Common myeloid progenitor, CD34-positive (primary cell): ENCODE data around the gene CCDC69.
"Not testable (repeated sequence)": the region's sequence is repeated elsewhere in the genome, so short reads cannot be mapped to it uniquely, and the experiment has no call there.

Source experiments
- CTCF ChIA-PET: fragments of 350-600 bp; sonication (Branson Sonifier 250); formaldehyde crosslinking; loops from one replicate; lab custom pipeline; 2021; ENCODE audit warnings: antibody characterized with exemption; lab: Charles Lee
- POLR2A ChIA-PET: fragments of 350-600 bp; sonication (Branson Sonifier 250); formaldehyde crosslinking; loops from one replicate; lab custom pipeline; 2021; ENCODE audit warnings: antibody characterized with exemption; lab: Charles Lee
- DNase-seq, 3 donors: peaks; one replicate each; pipeline versions ENCODE4 v3.0.0 to v3.0.0-alpha.2; 2013
- H3K27ac ChIP-seq, 2 experiments: 1 replicate in 1 of 2; 2 replicates in 1 of 2; pipeline ENCODE4 v1.7.0; 2013; ENCODE audit warnings: inconsistent platforms in 2 of 2, low read length in 2 of 2, mild to moderate bottlenecking in 2 of 2, low read depth in 1 of 2, moderate library complexity in 1 of 2; ENCODE audit not compliant: severe bottlenecking in 2 of 2, insufficient read depth in 1 of 2, poor library complexity in 1 of 2
- H3K27me3 ChIP-seq, 5 experiments: replicated peaks in 2 of 5; 1 replicate in 3 of 5; 2 replicates in 2 of 5; pipeline versions ENCODE4 v1.6.1 to v1.7.0; 2013; ENCODE audit warnings: low read length in 4 of 5, mild to moderate bottlenecking in 2 of 5, moderate library complexity in 2 of 5, inconsistent platforms in 1 of 5; ENCODE audit not compliant: insufficient read depth in 5 of 5, control insufficient read depth in 4 of 5
- H3K36me3 ChIP-seq, 4 experiments: 1 replicate in 2 of 4; 2 replicates in 2 of 4; pipeline versions ENCODE4 v1.6.1 to v1.7.0; 2013; ENCODE audit warnings: low read length in 3 of 4, control low read depth in 1 of 4, mild to moderate bottlenecking in 1 of 4; ENCODE audit not compliant: control insufficient read depth in 4 of 4, insufficient read depth in 4 of 4
- H3K4me1 ChIP-seq, 4 experiments: 1 replicate in 3 of 4; 2 replicates in 1 of 4; pipeline versions ENCODE4 v1.6.1 to v1.7.1; 2013; ENCODE audit warnings: low read length in 3 of 4, mild to moderate bottlenecking in 3 of 4, control low read depth in 1 of 4, inconsistent platforms in 1 of 4, moderate library complexity in 1 of 4; ENCODE audit not compliant: control insufficient read depth in 4 of 4, insufficient read depth in 4 of 4; ENCODE audit errors: control extremely low read depth in 1 of 4
- H3K4me3 ChIP-seq, 7 experiments: 1 replicate in 4 of 7; 2 replicates in 3 of 7; pipeline versions ENCODE4 v1.5.1 to v1.7.0; 2013; ENCODE audit warnings: mild to moderate bottlenecking in 7 of 7, low read length in 6 of 7, moderate library complexity in 6 of 7, inconsistent platforms in 2 of 7, low read depth in 2 of 7, control low read depth in 1 of 7; ENCODE audit not compliant: insufficient read depth in 4 of 7, control insufficient read depth in 1 of 7; ENCODE audit errors: extremely low read depth in 1 of 7
- H3K9me3 ChIP-seq, 5 experiments: 1 replicate in 4 of 5; 2 replicates in 1 of 5; pipeline versions ENCODE4 v1.6.1 to v1.7.1; 2013; ENCODE audit warnings: low read length in 4 of 5, mild to moderate bottlenecking in 2 of 5, inconsistent platforms in 1 of 5, low read depth in 1 of 5, moderate library complexity in 1 of 5; ENCODE audit not compliant: control insufficient read depth in 4 of 5, insufficient read depth in 2 of 5; ENCODE audit errors: control extremely low read depth in 1 of 5
- WGBS: methylation state at CpG from one replicate; pipeline ENCODE4 v1.1.5; 2013; ENCODE audit not compliant: insufficient coverage; 5-methylcytosine and 5-hydroxymethylcytosine counted together

Gene CCDC69

DNA sequence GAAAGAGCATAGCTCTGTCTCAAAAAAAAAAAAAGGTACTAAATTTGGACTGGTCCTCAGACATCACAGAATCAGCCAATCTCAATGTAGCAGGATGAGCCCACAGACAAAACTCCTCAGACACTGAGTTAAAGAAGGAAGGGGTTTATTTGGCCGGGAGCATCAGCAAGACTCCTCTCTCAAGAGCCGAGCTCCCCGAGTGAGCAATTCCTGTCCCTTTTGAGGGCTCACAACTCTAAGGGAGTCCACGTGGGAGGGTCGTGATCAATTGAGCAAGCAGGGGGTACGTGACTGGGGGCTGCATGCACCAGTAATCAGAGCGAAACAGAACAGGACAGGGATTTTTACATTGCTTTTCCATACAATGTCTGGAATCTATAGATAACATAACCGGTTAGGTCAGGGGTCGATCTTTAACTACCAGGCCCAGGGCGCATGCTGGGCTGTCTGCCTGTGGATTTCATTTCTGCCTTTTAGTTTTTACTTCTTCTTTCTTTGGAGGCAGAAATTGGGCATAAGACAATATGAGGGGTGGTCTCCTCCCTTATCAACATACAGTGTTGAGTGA lies 16.5 kb upstream of the CCDC69 start:
- POLR2A ChIA-PET, H3K4me1 ChIP-seq, H3K27me3 ChIP-seq, H3K36me3 ChIP-seq, H3K27ac ChIP-seq, H3K4me3 ChIP-seq, H3K9me3 ChIP-seq: not testable (repeated sequence)
- peak in 1 of 3 donors; percentile 18 for DNase-seq
- CTCF ChIA-PET = interaction anchor here (0.5 to 7.3 kb wide), 11 partner anchors 11 to 1794 kb away, joined by 3 to 54 read pairs (median 5); partner anchors contain the start of genes CCDC69 and GM2A
- 97% methylated on average over 7 of the region's 10 CpGs for WGBS

DNA sequence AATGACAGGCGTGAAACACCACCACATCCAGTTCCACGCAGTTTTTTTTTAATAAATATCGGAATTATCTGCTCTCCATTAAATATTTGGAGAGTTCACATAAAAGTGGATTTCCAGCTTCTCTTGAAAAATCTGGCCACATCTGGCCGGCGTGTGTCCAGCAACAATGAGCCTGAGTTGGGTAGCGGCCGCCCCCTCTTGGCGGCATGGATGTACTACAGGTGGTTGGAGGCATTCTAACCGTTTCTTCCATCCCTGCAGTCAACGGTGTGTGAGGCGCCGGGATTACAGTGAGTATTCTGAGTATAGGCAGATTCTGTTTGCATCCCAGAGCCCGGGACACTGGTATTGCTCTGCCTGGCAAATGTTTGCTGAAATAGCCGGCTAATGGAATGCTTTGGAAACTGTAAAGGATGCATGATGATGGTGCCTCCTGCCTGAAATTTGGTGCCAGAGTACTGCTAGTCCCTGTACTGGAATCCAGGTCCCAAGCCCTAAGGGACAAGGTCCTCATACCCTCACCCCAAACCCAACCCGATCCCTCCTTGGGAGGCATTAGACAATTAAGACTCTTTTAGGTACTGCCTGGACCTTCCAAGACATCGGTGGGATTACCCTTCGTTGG lies 15.5 kb upstream of the CCDC69 start:
- H3K9me3 ChIP-seq = no peaks in the 10 kb centered on the region
- peaks cover 3 to 14% (median 12%) of the 10 kb centered on the region in 4 experiments for H3K4me1 ChIP-seq
- no peaks in the 10 kb centered on the region for H3K27me3 ChIP-seq
- no peak overlapping the region for H3K4me3 ChIP-seq
- DNase-seq = peak in 1 of 3 donors; percentile 31
- no peak overlapping the region for H3K27ac ChIP-seq
- no peaks in the 10 kb centered on the region for H3K36me3 ChIP-seq
- 63% methylated on average over 14 of the region's 17 CpGs for WGBS
- ChIA-PET POLR2A (no interaction called here), CTCF (interaction anchor here (0.7 to 7.3 kb wide), 17 partner anchors 8 to 124 kb away, joined by 3 to 54 read pairs (median 10); partner anchors contain the start of genes CCDC69 and GM2A)

DNA sequence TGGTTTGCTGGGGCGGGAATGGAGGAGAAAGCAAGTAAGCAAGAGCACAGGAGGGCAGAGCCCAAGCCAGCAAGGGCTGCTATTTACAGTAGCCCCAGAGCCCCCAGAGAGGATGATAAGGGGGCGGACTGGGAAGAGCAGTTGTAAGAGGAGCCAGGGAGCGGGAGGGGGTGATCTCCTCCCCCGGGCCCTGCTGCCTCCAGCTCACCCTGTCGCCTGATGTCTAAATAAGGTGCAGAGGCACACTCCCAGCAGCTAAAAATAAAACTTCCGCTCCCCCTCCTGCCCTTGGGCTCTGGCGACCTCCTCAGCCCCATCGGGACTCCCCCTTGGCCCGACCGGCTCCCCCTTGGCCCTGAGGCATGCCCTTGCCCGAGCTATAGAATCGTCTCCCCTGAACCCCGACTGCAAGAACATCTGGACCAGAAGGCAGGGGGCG lies 14.4 kb upstream of the CCDC69 start:
- ChIA-PET CTCF (interaction anchor here (0.7 to 7.3 kb wide), 22 partner anchors 9 to 179 kb away, joined by 3 to 54 read pairs (median 6); partner anchors contain the start of genes CCDC69 and GM2A), POLR2A (no interaction called here)
- 79% methylated on average over 11 of the region's 14 CpGs for WGBS
- Histone ChIP-seq H3K9me3 (no peaks in the 10 kb centered on the region), H3K4me3 (no peak overlapping the region), H3K36me3 (no peaks in the 10 kb centered on the region), H3K27ac (no peak overlapping the region), H3K27me3 (no peaks in the 10 kb centered on the region), H3K4me1 (peaks cover 5 to 19% (median 14%) of the 10 kb centered on the region in 4 experiments)
- no peak for DNase-seq

DNA sequence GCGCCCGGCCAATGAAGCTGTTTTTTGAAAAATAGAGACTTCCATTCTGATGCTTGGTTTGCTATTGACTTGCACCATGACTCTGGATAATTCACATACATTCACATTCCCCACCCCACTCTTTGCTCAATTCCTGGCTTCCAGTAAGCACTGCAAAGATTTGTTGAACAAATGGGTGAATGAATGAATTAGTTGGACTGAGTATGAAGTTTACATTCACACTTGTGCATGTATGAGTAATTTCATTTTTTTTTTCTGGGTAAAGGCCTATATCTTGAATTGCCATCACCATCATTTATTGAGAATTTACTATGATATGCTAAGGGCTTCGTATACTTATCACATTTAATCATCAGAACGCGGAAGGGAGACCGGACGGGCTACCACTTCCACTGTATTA lies 13.8 kb upstream of the CCDC69 start:
- Histone ChIP-seq H3K27me3 (no peaks in the 10 kb centered on the region), H3K27ac (no peak overlapping the region), H3K4me3 (no peak overlapping the region), H3K9me3 (no peaks in the 10 kb centered on the region), H3K36me3 (no peaks in the 10 kb centered on the region), H3K4me1 (peaks cover 5 to 19% (median 14%) of the 10 kb centered on the region in 4 experiments)
- 100% methylated on average over 4 of the region's 7 CpGs for WGBS
- POLR2A ChIA-PET = no interaction called here
- no peak for DNase-seq
- CTCF ChIA-PET = interaction anchor here (0.7 to 7.3 kb wide), 17 partner anchors 9 to 163 kb away, joined by 3 to 54 read pairs (median 10); partner anchors contain the start of genes CCDC69 and GM2A

DNA sequence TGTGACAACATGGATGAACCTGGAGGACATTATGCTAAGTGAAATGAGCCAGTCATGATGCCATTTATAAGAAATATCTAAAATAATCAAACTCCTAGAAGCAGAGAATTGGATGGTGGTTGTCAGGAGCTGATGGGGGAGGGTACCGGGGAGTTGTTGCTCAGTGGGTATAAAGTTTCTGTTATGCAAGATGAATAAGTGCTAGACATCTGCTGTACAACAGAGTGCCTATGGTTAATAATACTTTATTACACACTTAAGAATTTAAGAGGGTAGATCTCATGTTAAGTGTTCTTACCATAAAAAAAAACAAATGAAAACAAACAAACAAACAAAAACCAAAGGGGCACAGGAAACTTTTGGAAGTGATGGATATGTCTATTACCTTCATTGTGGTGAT lies 13.0 kb upstream of the CCDC69 start:
- Histone ChIP-seq H3K9me3 (no peaks in the 10 kb centered on the region), H3K36me3 (no peaks in the 10 kb centered on the region), H3K4me3 (no peak overlapping the region), H3K27me3 (no peaks in the 10 kb centered on the region), H3K4me1 (peaks cover 5 to 19% (median 14%) of the 10 kb centered on the region in 4 experiments), H3K27ac (no peak overlapping the region)
- ChIA-PET POLR2A (no interaction called here), CTCF (interaction anchor here (1.1 to 7.3 kb wide), 5 partner anchors 13 to 121 kb away, joined by 5 to 54 read pairs (median 17); partner anchors contain the start of gene CCDC69)
- no peak for DNase-seq
- no CpG with 5 or more reads among the region's 1 CpG for WGBS

DNA sequence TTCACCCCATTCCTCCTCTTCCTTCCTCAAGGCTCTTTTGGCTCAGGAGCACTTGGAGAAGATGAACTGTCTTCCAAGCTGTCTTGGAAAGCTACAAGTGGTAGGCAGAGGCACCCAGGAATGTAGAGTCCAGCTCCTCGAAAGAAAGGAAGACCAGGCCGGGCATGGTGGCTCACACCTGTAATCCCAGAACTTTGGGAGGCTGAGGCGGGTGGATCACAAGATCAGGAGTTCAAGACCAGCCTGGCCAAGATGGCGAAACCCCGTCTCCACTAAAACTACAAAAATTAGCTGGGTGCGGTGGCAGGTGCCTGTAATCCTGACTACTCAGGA lies 11.3 kb upstream of the CCDC69 start:
- ChIA-PET POLR2A (interaction anchor here (0.9 to 1.7 kb wide), 3 partner anchors 12 to 21 kb away, joined by 3 to 11 read pairs (median 6); partner anchors contain the start of gene CCDC69), CTCF (interaction anchor here (0.8 to 4.2 kb wide), 16 partner anchors 11 to 183 kb away, joined by 3 to 29 read pairs (median 4); partner anchors contain the start of gene CCDC69)
- H3K9me3 ChIP-seq, DNase-seq, H3K27me3 ChIP-seq, H3K36me3 ChIP-seq, H3K27ac ChIP-seq: not testable (repeated sequence)
- H3K4me3 ChIP-seq = peak overlapping the region in 1 of 7 experiments; percentile 38
- H3K4me1 ChIP-seq = peaks cover 5 to 19% (median 14%) of the 10 kb centered on the region in 4 experiments
- 97% methylated on average over 6 of the region's 6 CpGs for WGBS
